GM18520 (cell line): ENCODE measurements around the gene PARP6.

Experiments used
- ATAC-seq: cut with Tn5 transposase; IDR thresholded peaks from one replicate; pipeline ENCODE4 v1.9.1; 2021; ENCODE audit not compliant: unreplicated experiment

PARP6 gene

DNA sequence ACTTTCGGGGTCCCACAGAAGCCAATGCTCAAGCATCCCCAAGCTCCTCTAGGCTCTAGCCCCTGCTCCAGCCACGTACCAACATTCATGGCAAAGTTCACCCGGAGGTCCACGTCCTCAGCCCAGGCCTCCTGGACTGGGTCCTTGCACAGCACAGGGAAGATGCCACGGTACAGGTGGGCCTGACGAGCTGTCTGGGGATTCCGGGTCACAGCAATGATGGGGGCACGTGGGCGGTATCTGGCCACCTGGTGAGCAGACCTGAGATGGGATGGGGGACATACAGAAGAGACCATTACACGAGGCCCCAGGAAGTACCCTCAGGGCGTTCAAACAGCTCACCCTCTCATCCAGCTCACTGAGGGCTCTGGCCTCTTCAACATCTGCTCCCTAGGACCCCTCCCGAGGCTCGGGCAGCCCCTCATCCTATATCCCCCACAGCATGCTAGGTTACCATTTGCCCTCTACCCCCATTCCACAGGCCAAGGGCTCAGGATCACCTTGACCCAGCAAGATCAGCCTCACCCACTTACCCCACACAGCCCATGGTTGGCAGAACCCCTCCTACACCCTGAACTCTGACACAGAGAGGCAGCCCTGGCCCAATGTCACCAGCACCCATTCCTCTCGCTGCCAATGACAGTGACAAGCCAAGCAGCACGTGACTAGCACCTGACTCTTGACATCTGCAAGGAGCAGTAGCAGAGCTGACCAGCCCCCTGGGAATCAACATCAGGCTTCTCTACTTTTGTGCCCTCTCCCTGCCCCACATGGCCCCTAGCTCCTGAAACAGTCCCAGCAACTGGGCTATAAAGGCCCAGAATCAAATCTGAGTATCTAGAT, 71.7 kb downstream of the PARP6 start:
- ATAC-seq: no peak

DNA sequence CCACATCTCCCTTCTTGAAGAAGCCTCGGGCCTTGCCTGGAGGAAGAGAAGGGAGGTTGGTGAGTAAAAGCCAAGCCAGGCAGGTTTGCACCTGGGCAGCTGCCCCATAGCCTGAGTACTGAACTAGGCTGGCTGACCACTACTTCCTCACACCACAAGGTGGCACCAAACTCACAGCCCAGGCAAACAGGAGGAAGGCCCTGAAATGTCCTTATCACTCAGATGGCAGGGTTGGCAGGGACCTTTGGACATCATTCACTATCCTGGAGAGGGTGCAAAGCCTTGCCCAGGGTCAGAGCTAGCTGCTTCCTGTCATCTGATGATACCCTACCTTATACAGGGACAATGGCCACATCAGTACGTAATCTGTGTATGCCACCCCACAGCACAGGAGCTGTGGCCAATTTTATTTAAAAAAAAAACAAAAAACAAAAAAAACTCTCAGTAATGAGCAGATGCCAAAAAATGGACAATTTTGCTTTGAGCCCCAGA, 72.6 kb downstream of the PARP6 start:
- ATAC-seq: no peak

DNA sequence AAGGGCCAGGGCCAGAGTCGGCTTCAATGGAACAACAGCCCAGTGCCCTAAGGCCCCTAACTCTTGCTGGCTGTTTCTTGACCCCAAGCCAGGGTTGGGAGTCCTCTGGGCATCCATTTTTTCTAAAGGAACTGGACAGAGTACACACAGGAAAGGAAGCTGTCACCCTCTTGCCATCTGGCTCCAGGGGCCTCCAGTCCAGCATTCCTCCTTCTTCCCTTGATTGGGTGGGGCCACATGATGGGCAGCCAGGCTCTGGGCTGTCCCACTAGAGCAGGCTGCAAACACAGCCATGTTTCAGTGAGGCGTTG, 73.2 kb downstream of the PARP6 start:
- ATAC-seq: no peak

DNA sequence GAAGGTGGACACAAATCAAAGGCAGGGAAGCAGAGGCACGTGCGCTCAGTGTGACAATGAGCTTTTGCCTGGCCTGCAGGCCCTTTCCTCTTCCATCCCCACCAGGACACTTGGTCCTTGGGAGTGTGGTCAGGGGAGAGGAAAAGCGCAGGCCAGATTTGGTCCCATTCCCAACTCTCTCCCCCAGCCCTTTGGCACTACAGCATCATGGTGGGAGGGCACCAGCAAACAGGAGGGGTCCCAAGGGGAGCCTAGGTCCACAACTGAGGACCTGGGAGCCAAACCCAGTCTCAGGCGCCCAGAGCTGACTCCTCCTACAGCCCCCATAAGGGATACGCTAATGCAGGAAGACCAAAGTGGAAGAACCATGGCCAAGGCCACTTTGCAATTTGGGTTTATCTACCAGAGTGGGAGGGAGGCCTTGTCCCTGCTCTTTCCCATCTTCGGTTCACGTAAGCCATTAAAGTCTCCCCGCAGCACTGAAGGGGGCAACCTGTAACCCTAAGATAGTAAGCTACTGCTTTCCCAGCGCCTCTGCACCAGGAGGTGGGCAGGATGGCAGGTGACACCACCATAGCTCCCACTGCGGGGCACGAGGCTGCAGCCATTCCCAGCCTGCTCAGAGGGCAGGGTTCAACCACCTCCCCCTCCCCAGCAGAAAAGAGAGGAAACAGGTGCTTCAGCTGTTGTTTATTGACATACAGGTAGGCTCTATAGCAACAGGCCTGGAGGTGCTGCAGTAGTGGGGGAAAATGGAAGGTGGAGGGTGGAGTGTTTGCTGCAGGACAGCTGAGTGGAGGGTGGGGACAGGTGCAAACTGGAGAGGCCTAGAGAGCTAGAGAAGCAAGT, 73.8 kb downstream of the PARP6 start:
- ATAC-seq: no peak

DNA sequence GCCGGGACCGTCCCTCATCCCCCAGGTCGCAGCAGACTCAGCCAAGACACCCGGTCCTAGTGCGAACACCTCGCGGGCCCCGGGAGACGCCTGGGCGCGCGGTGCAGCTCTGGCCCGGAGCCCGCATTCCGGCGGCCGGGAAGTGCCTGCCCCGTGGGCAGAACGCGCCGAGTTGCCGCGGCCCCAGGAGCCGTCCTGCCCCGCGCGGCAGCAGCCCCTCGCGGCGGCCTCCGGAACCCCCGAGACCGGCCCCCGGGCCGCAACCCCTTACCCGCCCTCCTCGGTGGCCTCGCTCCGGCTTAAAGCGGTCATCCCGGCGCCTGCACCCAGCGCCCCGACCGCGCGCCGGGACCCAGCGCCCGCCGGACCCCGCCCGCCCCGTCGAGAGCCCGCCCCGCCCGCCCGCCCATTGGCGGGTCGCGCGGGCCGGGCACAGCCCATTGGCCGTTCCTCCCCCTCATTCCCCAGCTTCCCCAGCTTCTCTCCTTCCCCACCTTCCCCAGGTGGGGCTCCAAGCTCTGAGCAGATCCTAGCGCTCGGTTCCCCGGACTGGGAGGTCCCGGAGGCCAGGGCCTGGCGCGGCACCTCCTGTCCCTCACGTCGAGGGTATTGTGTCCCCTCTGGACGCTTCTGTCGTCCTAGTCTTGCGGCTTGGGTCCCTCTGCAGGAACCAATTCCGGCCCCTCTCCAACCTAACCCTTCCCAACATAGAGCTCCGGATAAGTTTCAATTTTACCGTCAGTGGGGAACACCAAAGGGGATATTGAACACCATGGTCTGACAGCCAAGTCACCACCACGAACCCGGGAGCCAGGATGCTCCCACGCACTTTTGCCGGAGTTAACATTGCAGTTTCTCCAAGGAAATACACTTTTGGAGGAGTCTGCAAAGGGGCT, 74.6 kb downstream of the PARP6 start, which contains the start of gene GRAMD2A:
Gene GRAMD2A (minus strand): TSS at position 328 of the 896 bp plus-strand sequence.
- ATAC-seq: no peak

DNA sequence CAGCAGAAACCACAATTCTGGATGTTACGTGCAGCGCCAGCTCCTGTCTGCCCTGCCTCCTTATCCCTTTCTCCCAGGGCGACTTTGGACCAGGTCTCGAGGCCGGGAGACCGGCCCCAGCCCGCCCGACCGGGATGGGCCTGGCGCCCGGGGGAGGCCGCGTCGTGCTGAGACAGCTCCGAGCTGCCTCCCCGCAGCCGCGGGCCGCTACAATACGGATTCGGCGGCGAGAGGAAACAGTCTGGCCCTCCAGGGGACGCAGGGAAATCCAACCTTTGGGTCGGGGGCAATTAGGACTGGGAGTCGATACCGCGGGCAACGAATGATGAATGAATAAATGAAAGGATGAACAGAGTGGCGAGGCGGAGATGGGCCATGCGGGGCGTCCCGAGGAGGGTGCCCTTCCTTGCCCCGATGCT, 75.3 kb downstream of the PARP6 start:
- ATAC-seq: no peak

DNA sequence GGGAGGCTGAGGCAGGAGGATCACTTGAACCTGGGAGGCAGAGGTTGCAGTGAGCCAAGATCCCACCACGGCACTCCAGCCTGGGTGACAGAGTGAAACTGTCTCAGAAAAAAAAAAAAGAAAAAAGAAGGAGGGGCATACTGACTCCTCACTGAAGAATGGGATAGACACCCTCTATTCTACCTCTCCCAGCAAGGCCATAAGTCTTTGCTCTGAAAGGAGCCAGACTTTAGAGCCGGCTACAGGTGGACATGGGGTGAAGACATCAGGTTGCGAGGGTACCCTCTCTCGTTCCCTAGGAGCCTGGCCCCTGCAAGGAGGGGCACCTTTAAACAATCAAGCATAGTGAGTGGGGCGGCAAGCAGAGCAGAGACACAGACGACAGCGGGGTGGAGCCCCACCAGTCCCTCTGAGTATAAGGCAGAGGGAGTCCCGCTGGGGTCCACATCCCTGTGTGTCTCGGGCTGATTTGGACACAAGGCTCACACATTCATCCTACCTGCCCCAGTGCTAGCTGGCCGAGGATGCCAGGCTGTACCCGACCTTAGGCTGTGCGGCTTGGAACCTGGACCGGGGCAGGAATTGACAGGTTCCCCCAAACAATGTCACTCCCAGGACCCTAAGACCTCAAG, 75.8 kb downstream of the PARP6 start:
- ATAC-seq: no peak

DNA sequence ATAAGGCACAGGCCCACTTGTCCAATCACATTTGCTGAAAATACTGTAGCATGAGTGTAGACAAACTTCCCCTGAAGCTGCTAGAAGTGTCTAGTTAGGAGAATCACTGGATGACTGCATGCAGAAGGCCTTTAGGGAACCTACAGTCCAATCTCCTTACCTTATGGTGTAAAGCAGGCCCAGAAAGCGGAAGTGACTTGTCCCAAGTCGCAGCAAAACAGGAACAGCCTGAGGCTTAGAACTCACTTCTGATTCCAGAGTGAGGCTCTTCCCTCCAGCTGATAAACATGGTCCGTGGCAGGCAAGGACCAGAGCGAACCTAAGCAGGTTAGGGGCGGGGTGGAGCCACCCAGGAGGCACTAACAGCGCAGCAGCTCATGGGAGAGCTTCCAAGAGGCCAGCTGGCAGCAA, 77.2 kb downstream of the PARP6 start:
- ATAC-seq: no peak

DNA sequence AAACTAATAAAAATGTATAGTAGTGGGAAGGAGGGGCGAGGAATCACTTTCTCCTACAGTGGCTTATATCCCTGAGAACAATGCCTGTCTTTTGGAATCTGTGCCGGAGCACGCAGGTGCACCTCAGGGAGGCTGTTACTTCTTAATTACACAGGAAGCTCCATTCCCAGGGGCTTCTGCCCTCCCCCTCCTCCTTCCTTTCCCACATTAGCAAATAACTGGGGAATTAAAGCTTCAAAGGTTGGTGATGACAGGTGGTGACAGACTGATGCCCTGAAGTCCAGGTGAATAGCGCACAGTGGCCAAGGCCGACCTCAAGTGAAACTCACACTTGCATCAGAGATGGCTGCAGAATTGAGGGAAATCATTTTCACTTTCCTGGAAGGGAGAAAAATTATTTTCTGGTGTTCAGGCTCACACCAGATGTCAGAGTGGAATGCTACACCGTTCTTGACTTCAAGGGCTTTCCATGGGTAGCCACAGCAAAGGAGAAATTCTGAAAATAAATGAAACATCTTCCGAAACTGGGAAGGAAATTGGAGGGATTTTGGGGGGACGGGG, 78.4 kb downstream of the PARP6 start:
- ATAC-seq: no peak

DNA sequence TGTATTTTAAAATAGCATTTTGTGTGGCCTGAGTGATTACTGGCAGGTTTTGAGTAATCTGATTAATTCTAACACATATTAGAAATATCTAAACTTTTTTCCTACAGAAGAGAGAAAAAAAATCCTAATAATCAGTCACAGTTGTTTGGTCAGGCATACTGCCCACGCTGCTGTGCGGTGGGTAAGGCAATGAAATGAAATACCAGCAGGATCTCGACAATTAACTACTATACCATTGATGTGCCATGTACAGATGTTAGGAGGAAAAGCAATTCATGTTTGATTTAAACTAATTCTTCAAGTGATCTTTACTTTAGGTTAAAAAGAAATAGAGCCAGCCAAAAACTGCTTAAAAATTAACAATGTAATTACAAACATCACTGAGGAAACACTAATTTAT, 79.9 kb downstream of the PARP6 start:
- ATAC-seq: no peak
